Measurements from ENCODE around the gene STK40. TPM values are rescaled to one million over a fixed set of nuclear protein-coding genes. Genes with fewer than 3 reads are reported as not detected.

Gene STK40
- total and polyA plus RNA-seq, 9 of the 15 experiments (the other 6 are each of a cell fraction or from before 2014, with no cell fraction given) = 0.69 to 94.3 (median 39.1) TPM

GRCh38 chr1:36346741-36347370, 38.9 kb downstream of the STK40 start:
- TF ChIP-seq MTF1 (CRISPR knock-in tag; IDR thresholded peaks at IDR 0.05; ENCODE audit: borderline replicate concordance) (no peak), GABPB2 (CRISPR knock-in tag; conservative IDR thresholded peaks at IDR 0.05) (no peak), GMEB1 (CRISPR knock-in tag; IDR thresholded peaks at IDR 0.05) (no peak), ARNT (IDR thresholded peaks at IDR 0.05) (no peak), NCOA1 (IDR thresholded peaks at IDR 0.05; ENCODE audit: low read depth) (no peak), ZNF586 (CRISPR knock-in tag; conservative IDR thresholded peaks at IDR 0.05) (no peak), HDAC6 (IDR thresholded peaks at IDR 0.05; ENCODE audit: low read depth, low read length) (no peak), CBFB (CRISPR knock-in tag; IDR thresholded peaks at IDR 0.05) (no peak), ZNF24 (IDR thresholded peaks at IDR 0.05) (no peak), RBM14 (IDR thresholded peaks at IDR 0.05; ENCODE audit: borderline replicate concordance, insufficient read depth, low read depth, low read length) (no peak), STAG1 (CRISPR knock-in tag; IDR thresholded peaks at IDR 0.05; ENCODE audit: borderline replicate concordance) (no peak), BRD4 (IDR thresholded peaks at IDR 0.05) (no peak), NFYB (IDR thresholded peaks at IDR 0.05; ENCODE audit: extremely low read depth, insufficient read length) (no peak), RUNX1 (IDR thresholded peaks at IDR 0.05; ENCODE audit: low read depth) (no peak), LCOR (CRISPR knock-in tag; IDR thresholded peaks at IDR 0.05) (no peak)
- peaks cover 5 to 26% of the 10 kb centered on the region in 2 experiments; a peak in 4 of 5 replicates for H3K4me1 ChIP-seq (replicated peaks in 1 of 2; ENCODE audit: control insufficient read depth in 2 of 2, insufficient read depth in 2 of 2, low read length in 2 of 2)

More at GRCh38 chr1:36346741-36347370, 38.9 kb downstream of the STK40 start:
- DNase-seq (ENCODE audit: extremely low read depth in 1 of 4, low spot score in 3 of 4) (no peak), FAIRE-seq (no peak), ATAC-seq (no peak)
- H3K9ac ChIP-seq (ENCODE audit: insufficient read depth in 1 of 2, low read depth in 2 of 2, low read length in 2 of 2) = peak overlapping the region in 1 of 2 experiments; percentile 56; a peak in 1 of 4 replicates
- no peaks in the 10 kb centered on the region for H3K27me3 ChIP-seq (ENCODE audit: control insufficient read depth in 2 of 2, insufficient read depth in 2 of 2, low read length in 2 of 2)
- no peak overlapping the region for H3K27ac ChIP-seq (ENCODE audit: extremely low read depth, low read depth, low read length)
- intact Hi-C loops (cut with micrococcal nuclease) = no loop called here
- no peak overlapping the region for H2AFZ ChIP-seq (ENCODE audit: low read depth, low read length)
- H3K79me2 ChIP-seq (ENCODE audit: control insufficient read depth, insufficient read depth, low read length) = no peaks in the 10 kb centered on the region
- H3K36me3 ChIP-seq (ENCODE audit: control insufficient read depth, insufficient read depth, low read length) = peaks cover 90% of the 10 kb centered on the region; the same call in 2 of the 3 replicates
- POLR2A ChIA-PET = interaction anchor here (0.6 to 2.1 kb wide), 6 partner anchors 14 to 75 kb away, joined by 3 to 6 read pairs (median 4); partner anchors contain the start of gene LSM10
- no peak overlapping the region for H3K4me2 ChIP-seq (ENCODE audit: insufficient read depth, low read length)
- in situ Hi-C loops (cut with MboI) = loop anchor here (5.0 kb wide), 1 partner anchor 75 kb away; no protein-coding TSS in a partner anchor
- peaks cover 13% of the 10 kb centered on the region; the same call in 1 of the 2 replicates for H4K20me1 ChIP-seq (replicated peaks; ENCODE audit: control insufficient read depth, insufficient read depth, low read length)
- no peak overlapping the region for H3K4me3 ChIP-seq
- H3K9me1 ChIP-seq (ENCODE audit: control insufficient read depth, insufficient read depth, low read length) = peaks cover 5% of the 10 kb centered on the region
- H3K9me3 ChIP-seq (replicated peaks; ENCODE audit: control insufficient read depth, insufficient read depth, low read depth, low read length) = no peaks in the 10 kb centered on the region
- CTCF ChIA-PET (ENCODE audit: low intra/inter-chr PET ratio) = no interaction called here
- BruUV-seq (replicated peaks) = no TSS peak
- 82% methylated on average over 8 of the region's 8 CpGs for WGBS (ENCODE audit: insufficient coverage, low coverage, missing lambda C conversion rate)
